Ishikawa (cell line): ENCODE measurements around the gene MT1E.
A peak's percentile ranks its signal among the peaks of the same experiment; 100 is the strongest.

Source experiments
- CEBPB ChIP-seq: IDR thresholded peaks from 2 replicates; pipeline ENCODE4 v1.6.1; 2012
- CREB1 ChIP-seq: IDR thresholded peaks from 2 replicates; pipeline ENCODE4 v1.6.1; 2012; ENCODE audit warnings: low read depth
- EGR1 ChIP-seq: IDR thresholded peaks from 2 replicates; pipeline ENCODE4 v1.6.1; 2012
- EP300 ChIP-seq: IDR thresholded peaks from 2 replicates; pipeline ENCODE4 v1.6.1; 2012; ENCODE audit warnings: borderline replicate concordance
- FOXM1 ChIP-seq: IDR thresholded peaks from 2 replicates; pipeline ENCODE4 v1.6.1; 2012; ENCODE audit warnings: low read depth, borderline replicate concordance
- MAX ChIP-seq: IDR thresholded peaks from 2 replicates; pipeline ENCODE4 v1.6.1; 2012
- NFIC ChIP-seq: IDR thresholded peaks from 2 replicates; pipeline ENCODE4 v1.6.1; 2012
- RAD21 ChIP-seq: IDR thresholded peaks from 2 replicates; pipeline ENCODE4 v1.6.1; 2012; ENCODE audit warnings: low read depth
- REST ChIP-seq: IDR thresholded peaks from 2 replicates; pipeline ENCODE4 v1.6.1; 2012; ENCODE audit warnings: low read depth, mild to moderate bottlenecking
- TAF1 ChIP-seq: IDR thresholded peaks from 2 replicates; pipeline ENCODE4 v1.6.1; 2012; ENCODE audit warnings: low read depth, mild to moderate bottlenecking
- TCF12 ChIP-seq: IDR thresholded peaks from 2 replicates; pipeline ENCODE4 v1.6.1; 2012; ENCODE audit warnings: low read depth
- TEAD4 ChIP-seq: IDR thresholded peaks from 2 replicates; pipeline ENCODE4 v1.6.1; 2012
- YY1 ChIP-seq: IDR thresholded peaks from 2 replicates; pipeline ENCODE4 v1.6.1; 2012; ENCODE audit warnings: low read depth
- ZBTB7A ChIP-seq: IDR thresholded peaks from 2 replicates; pipeline ENCODE4 v1.6.1; 2012; ENCODE audit warnings: low read depth
- TF ChIP-seq, protein P1 (sequence below): IDR thresholded peaks from 2 replicates; pipeline ENCODE4 v1.6.1; 2012

Gene MT1E

DNA sequence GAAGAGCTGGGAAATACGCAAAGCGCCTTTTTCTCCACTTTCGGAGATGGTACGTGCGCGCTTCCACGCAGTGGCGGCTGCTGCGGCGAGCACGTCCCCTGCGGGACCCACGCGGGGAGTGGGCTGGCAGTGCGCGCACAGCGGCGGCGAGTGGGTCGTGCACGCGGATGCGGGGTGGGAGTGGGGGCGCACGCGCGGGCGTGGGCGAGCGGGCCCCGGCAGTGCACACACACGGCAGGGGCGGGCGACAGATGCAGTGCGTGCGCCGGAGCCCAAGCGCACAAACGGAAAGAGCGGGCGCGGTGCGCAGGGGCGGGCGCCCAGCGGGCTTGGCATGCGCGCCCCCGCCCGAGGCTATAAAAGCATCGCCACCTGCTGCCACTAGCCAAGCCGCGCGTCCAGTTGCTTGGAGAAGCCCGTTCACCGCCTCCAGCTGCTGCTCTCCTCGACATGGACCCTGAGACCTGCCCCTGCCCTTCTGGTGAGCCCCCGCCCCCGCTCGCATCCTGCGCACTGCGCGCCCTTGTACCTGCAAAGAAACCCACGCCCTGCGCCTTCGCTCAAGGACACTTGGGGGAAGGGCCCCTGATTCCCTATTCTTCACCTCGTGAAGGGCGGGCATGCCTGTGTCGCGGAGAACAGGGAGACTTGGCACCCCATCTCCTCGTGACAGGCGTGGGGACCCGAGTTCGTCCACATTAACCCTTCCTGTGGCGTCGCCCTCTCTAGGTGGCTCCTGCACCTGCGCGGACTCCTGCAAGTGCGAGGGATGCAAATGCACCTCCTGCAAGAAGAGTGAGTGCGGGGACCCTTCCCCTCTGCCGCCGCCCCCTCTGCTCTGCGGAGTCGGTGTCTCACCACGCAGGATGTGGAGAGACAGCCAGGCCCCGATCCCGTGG is 36.2 kb upstream of the MT1E start, which contains the start of gene MT3:
Gene MT3, plus strand, starts transcription at position 388 of the 899 bp plus-strand sequence. Its CDS starts 63 bp downstream, at position 451.
- TF ChIP-seq EGR1, result 0 out of 2 replicates have a peak, but pooled peaks have one; percentile 45
- TF ChIP-seq TAF1, result no peak
- TF ChIP-seq TEAD4, result peak; percentile 35; the same call in 1 of the 2 replicates
- TF ChIP-seq ZBTB7A, result 0 out of 2 replicates have a peak, but pooled peaks have one; percentile 58
- no peak for TF ChIP-seq TCF12
- TF ChIP-seq NFIC, result peak; percentile 22; the same call in 1 of the 2 replicates
- no peak for TF ChIP-seq YY1
- no peak for TF ChIP-seq REST
- peak; percentile 63; the same call in 1 of the 2 replicates for TF ChIP-seq MAX
- TF ChIP-seq CREB1, result no peak
- TF ChIP-seq, protein P1, sequence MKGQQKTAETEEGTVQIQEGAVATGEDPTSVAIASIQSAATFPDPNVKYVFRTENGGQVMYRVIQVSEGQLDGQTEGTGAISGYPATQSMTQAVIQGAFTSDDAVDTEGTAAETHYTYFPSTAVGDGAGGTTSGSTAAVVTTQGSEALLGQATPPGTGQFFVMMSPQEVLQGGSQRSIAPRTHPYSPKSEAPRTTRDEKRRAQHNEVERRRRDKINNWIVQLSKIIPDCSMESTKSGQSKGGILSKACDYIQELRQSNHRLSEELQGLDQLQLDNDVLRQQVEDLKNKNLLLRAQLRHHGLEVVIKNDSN, result no peak
- no peak for TF ChIP-seq FOXM1

GRCh38 chr16:56591377-56592060 is 34.1 kb upstream of the MT1E start:
- TF ChIP-seq ZBTB7A (no peak), EGR1 (no peak), TCF12 (no peak), MAX (no peak), REST (no peak), FOXM1 (no peak), CREB1 (no peak)

GRCh38 chr16:56593573-56594291 is 31.8 kb upstream of the MT1E start:
- no peak for TF ChIP-seq REST
- no peak for TF ChIP-seq EGR1
- no peak for TF ChIP-seq NFIC
- TF ChIP-seq MAX, result no peak
- no peak for TF ChIP-seq TEAD4
- TF ChIP-seq YY1, result no peak
- TF ChIP-seq TAF1, result no peak
- no peak for TF ChIP-seq CREB1
- no peak for TF ChIP-seq ZBTB7A
- TF ChIP-seq RAD21, result no peak
- TF ChIP-seq TCF12, result no peak
- TF ChIP-seq, protein P1, result no peak
- TF ChIP-seq FOXM1, result no peak

DNA sequence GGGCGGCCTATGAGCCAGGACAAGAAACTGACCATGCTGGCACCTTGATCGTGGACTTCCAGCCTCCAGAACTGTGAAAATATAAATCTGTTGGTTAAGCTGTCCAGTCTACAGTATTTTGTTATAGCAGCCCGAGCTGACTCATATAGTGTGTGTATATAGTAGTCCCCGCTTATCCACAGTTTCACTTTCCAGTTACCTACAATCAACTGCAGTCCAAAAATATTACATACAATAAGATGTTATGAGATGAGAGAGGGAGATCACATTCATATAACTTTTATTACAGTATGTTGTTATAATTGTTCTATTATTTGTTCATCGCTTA is 31.3 kb upstream of the MT1E start:
- TF ChIP-seq TEAD4 (no peak), TCF12 (no peak), EGR1 (no peak), RAD21 (no peak), EP300 (no peak), ZBTB7A (no peak), CREB1 (no peak), NFIC (no peak), YY1 (no peak), FOXM1 (no peak), CEBPB (no peak), REST (no peak)
- TF ChIP-seq, protein P1, result no peak
